HEK293 (cell line): ENCODE measurements around the gene RILPL1.
"Not testable (repeated sequence)": the region's sequence is repeated elsewhere in the genome, so short reads cannot be mapped to it uniquely, and the experiment has no call there.

ENCODE experiments used
- CTCF ChIA-PET: fragments of 350-600 bp; formaldehyde crosslinking; extraction: SDS; loops from one replicate; lab custom pipeline; 2021; ENCODE audit warnings: antibody characterized with exemption; lab: Yijun Ruan, JAX
- POLR2A ChIA-PET: fragments of 300-600 bp; formaldehyde crosslinking; extraction: SDS; loops from one replicate; lab custom pipeline; 2020; ENCODE audit warnings: antibody characterized with exemption, inconsistent platforms; lab: Yijun Ruan, JAX
- H3K27ac ChIP-seq: fragments of 200-500 bp; sonication (Bioruptor generic); 2 replicates; pipeline ENCODE4 v1.5.1; 2014; ENCODE audit warnings: low read depth, low read length, control low read depth, inconsistent platforms; ENCODE audit errors: extremely low read depth
- H3K36me3 ChIP-seq, 2 experiments: fragments of 200-500 bp in 1 of 2; sonication (Bioruptor generic) in 1 of 2; 1 replicate in 1 of 2; 2 replicates in 1 of 2; pipeline ENCODE4 v1.5.1; 2014 to 2017; ENCODE audit warnings: inconsistent platforms in 2 of 2, low read length in 2 of 2; ENCODE audit not compliant: control insufficient read depth in 2 of 2, insufficient read depth in 1 of 2
- H3K4me1 ChIP-seq: fragments of 200-500 bp; sonication (Bioruptor generic); 2 replicates; pipeline ENCODE4 v1.5.1; 2014; ENCODE audit warnings: mild to moderate bottlenecking, low read length, inconsistent platforms; ENCODE audit not compliant: control insufficient read depth, insufficient read depth
- H3K4me3 ChIP-seq: 2 replicates; pipeline ENCODE4 v1.5.1; 2011; ENCODE audit warnings: low read depth, mild to moderate bottlenecking, control low read depth, low read length, moderate library complexity
- H3K9me3 ChIP-seq: fragments of 200-500 bp; sonication (Bioruptor generic); 2 replicates; pipeline ENCODE4 v1.5.1; 2014; ENCODE audit warnings: low read depth, low read length, inconsistent platforms; ENCODE audit not compliant: control insufficient read depth, insufficient read depth
- ELK4 ChIP-seq: IDR thresholded peaks from 2 replicates; pipeline ENCODE4 v1.6.1; 2011; ENCODE audit warnings: mild to moderate bottlenecking, low read depth, low read length, borderline replicate concordance
- KLF1 ChIP-seq: fragments of 450-650 bp; formaldehyde crosslinking; IDR thresholded peaks from 2 replicates; pipeline ENCODE4 v1.5.1; 2016; ENCODE audit warnings: missing biosample characterization, missing genetic modification characterization
- KLF8 ChIP-seq: fragments of 450-650 bp; formaldehyde crosslinking; IDR thresholded peaks from 2 replicates; pipeline ENCODE4 v1.5.1; 2016; ENCODE audit warnings: missing biosample characterization, missing genetic modification characterization
- PRDM1 ChIP-seq: fragments of 450-650 bp; formaldehyde crosslinking; IDR thresholded peaks from 2 replicates; pipeline ENCODE4; 2016; ENCODE audit warnings: missing biosample characterization, missing genetic modification characterization
- SP3 ChIP-seq: fragments of 450-650 bp; formaldehyde crosslinking; IDR thresholded peaks from 2 replicates; pipeline ENCODE4 v1.5.1; 2016; ENCODE audit warnings: missing biosample characterization, missing genetic modification characterization
- ZNF140 ChIP-seq: fragments of 450-650 bp; formaldehyde crosslinking; IDR thresholded peaks from 2 replicates; pipeline ENCODE4 v1.5.1; 2016; ENCODE audit warnings: missing biosample characterization, missing genetic modification characterization
- ZNF16 ChIP-seq: fragments of 450-650 bp; formaldehyde crosslinking; IDR thresholded peaks from 2 replicates; pipeline ENCODE4 v1.5.1; 2016; ENCODE audit warnings: low read depth, missing biosample characterization, missing genetic modification characterization
- ZNF24 ChIP-seq: fragments of 450-650 bp; formaldehyde crosslinking; IDR thresholded peaks from 2 replicates; pipeline ENCODE4 v1.5.1; 2016; ENCODE audit warnings: missing biosample characterization, missing genetic modification characterization
- ZNF280D ChIP-seq: fragments of 450-650 bp; formaldehyde crosslinking; IDR thresholded peaks from 2 replicates; pipeline ENCODE4 v1.5.1; 2016; ENCODE audit warnings: missing biosample characterization, missing genetic modification characterization
- ZNF311 ChIP-seq: fragments of 450-650 bp; formaldehyde crosslinking; IDR thresholded peaks from 2 replicates; pipeline ENCODE4 v1.5.1; 2017; ENCODE audit warnings: missing biosample characterization, missing genetic modification characterization, borderline replicate concordance
- ZNF335 ChIP-seq: fragments of 450-650 bp; formaldehyde crosslinking; conservative IDR thresholded peaks from 2 replicates; pipeline ENCODE4 v1.5.1; 2016; ENCODE audit warnings: missing biosample characterization, missing genetic modification characterization
- ZNF518A ChIP-seq: fragments of 450-650 bp; formaldehyde crosslinking; conservative IDR thresholded peaks from 2 replicates; pipeline ENCODE4 v1.5.1; 2016; ENCODE audit warnings: low read depth, missing biosample characterization, missing genetic modification characterization
- ZNF529 ChIP-seq: fragments of 450-650 bp; formaldehyde crosslinking; IDR thresholded peaks from 2 replicates; pipeline ENCODE4 v1.5.1; 2017; ENCODE audit warnings: missing genetic modification characterization, missing biosample characterization; ENCODE audit not compliant: insufficient replicate concordance
- ZNF561 ChIP-seq: fragments of 450-650 bp; IDR thresholded peaks from 2 replicates; pipeline ENCODE4 v1.5.1; 2018; ENCODE audit warnings: missing biosample characterization, missing genetic modification characterization, borderline replicate concordance
- ZNF610 ChIP-seq: fragments of 450-650 bp; formaldehyde crosslinking; IDR thresholded peaks from 2 replicates; pipeline ENCODE4 v1.5.1; 2016; ENCODE audit warnings: missing biosample characterization, missing genetic modification characterization, borderline replicate concordance
- ZNF660 ChIP-seq: fragments of 450-650 bp; IDR thresholded peaks from 2 replicates; pipeline ENCODE4 v1.5.1; 2018; ENCODE audit warnings: missing biosample characterization, mild to moderate bottlenecking, missing genetic modification characterization
- ZSCAN18 ChIP-seq: fragments of 450-650 bp; formaldehyde crosslinking; IDR thresholded peaks from 2 replicates; pipeline ENCODE4 v1.5.1; 2016; ENCODE audit warnings: missing biosample characterization, missing genetic modification characterization
- TF ChIP-seq, protein P1 (sequence below): fragments of 450-650 bp; formaldehyde crosslinking; IDR thresholded peaks from 2 replicates; pipeline ENCODE4; 2016; ENCODE audit warnings: missing biosample characterization, missing genetic modification characterization

RILPL1 gene

GRCh38 chr12:123571343-123571813, 37.9 kb upstream of the RILPL1 start (continued):
- TF ChIP-seq ZNF24 (tag by site-specific recombination) (peak; percentile 74), KLF8 (tag by site-specific recombination) (peak; percentile 27; the same call in 1 of the 2 replicates), ZNF561 (tag by site-specific recombination) (no peak), ZNF518A (peak; percentile 58), ZSCAN18 (tag by site-specific recombination) (no peak), ZNF335 (tag by site-specific recombination) (peak; percentile 52), KLF1 (tag by site-specific recombination) (no peak), SP3 (tag by site-specific recombination) (0 out of 2 replicates have a peak, but pooled peaks have one; percentile 11), ZNF660 (tag by site-specific recombination) (0 out of 2 replicates have a peak, but pooled peaks have one; percentile 44), PRDM1 (tag by site-specific recombination) (0 out of 2 replicates have a peak, but pooled peaks have one; percentile 38), ZNF311 (no peak)
- TF ChIP-seq, protein P1, sequence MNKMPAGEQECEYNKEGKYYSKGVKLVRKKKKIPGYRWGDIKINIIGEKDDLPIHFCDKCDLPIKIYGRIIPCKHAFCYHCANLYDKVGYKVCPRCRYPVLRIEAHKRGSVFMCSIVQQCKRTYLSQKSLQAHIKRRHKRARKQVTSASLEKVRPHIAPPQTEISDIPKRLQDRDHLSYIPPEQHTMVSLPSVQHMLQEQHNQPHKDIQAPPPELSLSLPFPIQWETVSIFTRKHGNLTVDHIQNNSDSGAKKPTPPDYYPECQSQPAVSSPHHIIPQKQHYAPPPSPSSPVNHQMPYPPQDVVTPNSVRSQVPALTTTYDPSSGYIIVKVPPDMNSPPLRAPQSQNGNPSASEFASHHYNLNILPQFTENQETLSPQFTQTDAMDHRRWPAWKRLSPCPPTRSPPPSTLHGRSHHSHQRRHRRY = no peak

DNA sequence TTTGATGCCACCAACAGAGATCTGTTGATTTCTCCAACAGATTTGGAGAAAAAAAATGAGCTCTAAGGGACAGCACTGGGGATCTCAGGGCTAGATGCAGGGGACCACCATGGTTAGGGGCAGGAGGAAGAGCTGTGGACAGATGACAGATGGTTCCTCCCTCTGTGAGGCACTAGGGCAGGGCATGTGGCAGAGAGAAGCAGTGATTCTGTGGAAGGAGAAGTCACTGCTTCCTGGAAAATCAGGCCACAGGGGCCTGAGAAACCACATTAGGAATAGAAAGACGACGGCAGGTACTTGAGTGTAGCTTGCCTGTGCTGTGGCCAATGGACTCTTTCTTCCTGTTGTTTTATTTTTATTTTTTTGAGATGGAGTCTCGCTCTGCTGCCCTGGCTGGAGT, 25.9 kb upstream of the RILPL1 start:
- Histone ChIP-seq H3K9me3 (no peaks in the 10 kb centered on the region), H3K4me1 (no peaks in the 10 kb centered on the region), H3K27ac (no peak overlapping the region), H3K36me3 (no peaks in the 10 kb centered on the region)
- POLR2A ChIA-PET = interaction anchor here (0.6 to 0.7 kb wide), 3 partner anchors 20 to 197 kb away, joined by 3 to 6 read pairs (median 4); no protein-coding TSS in a partner anchor
- no peak for TF ChIP-seq ZNF16
- TF ChIP-seq ZNF140 (tag by site-specific recombination) = no peak
- TF ChIP-seq ELK4 = no peak
- TF ChIP-seq ZNF529 = no peak
- no peak for TF ChIP-seq ZNF610 (tag by site-specific recombination)
- TF ChIP-seq ZNF561 (tag by site-specific recombination) = no peak
- no peak for TF ChIP-seq ZNF280D (tag by site-specific recombination)
- TF ChIP-seq, all 188 proteins: peak for 0
- CTCF ChIA-PET = no interaction called here
- no peak overlapping the region for H3K4me3 ChIP-seq

- H3K36me3 ChIP-seq, H3K9me3 ChIP-seq, H3K27ac ChIP-seq, H3K4me3 ChIP-seq, H3K4me1 ChIP-seq, CTCF ChIA-PET: not testable (repeated sequence)
- POLR2A ChIA-PET = interaction anchor here (0.6 kb wide), 1 partner anchor 196 kb away, joined by 3 read pairs; no protein-coding TSS in a partner anchor
Measured at GRCh38 chr12:123558487-123558886, 25.0 kb upstream of the RILPL1 start.

- H3K27ac ChIP-seq, H3K4me3 ChIP-seq, H3K4me1 ChIP-seq, H3K36me3 ChIP-seq, H3K9me3 ChIP-seq, POLR2A ChIA-PET: not testable (repeated sequence)
- CTCF ChIA-PET = interaction anchor here (0.6 kb wide), 1 partner anchor 1139 kb away, joined by 4 read pairs; no protein-coding TSS in a partner anchor
Measured at GRCh38 chr12:123554843-123555242, 21.3 kb upstream of the RILPL1 start.
